Activated naive CD4-positive, alpha-beta T cell treated with anti-CD3 and anti-CD28 coated beads, Interleukin-2, amount 50 U/mL, for 24 hours (primary cell): ENCODE results near the gene HMCN2.

Experiments used
- H3K27ac Mint-ChIP-seq: one replicate; pipeline ENCODE4 v1.8.0; 2021; ENCODE audit warnings: mild to moderate bottlenecking, mixed read lengths
- H3K27me3 Mint-ChIP-seq: one replicate; pipeline ENCODE4 v1.8.0; 2021; ENCODE audit warnings: mixed read lengths
- H3K36me3 Mint-ChIP-seq: one replicate; pipeline ENCODE4 v1.8.0; 2021; ENCODE audit warnings: mixed read lengths
- H3K4me1 Mint-ChIP-seq: one replicate; pipeline ENCODE4 v1.8.0; 2021; ENCODE audit warnings: mixed read lengths
- H3K4me3 Mint-ChIP-seq: one replicate; pipeline ENCODE4 v1.8.0; 2021; ENCODE audit warnings: mild to moderate bottlenecking, mixed read lengths
- H3K9me3 Mint-ChIP-seq: one replicate; pipeline ENCODE4 v1.8.0; 2021; ENCODE audit warnings: mixed read lengths

HMCN2 gene

DNA sequence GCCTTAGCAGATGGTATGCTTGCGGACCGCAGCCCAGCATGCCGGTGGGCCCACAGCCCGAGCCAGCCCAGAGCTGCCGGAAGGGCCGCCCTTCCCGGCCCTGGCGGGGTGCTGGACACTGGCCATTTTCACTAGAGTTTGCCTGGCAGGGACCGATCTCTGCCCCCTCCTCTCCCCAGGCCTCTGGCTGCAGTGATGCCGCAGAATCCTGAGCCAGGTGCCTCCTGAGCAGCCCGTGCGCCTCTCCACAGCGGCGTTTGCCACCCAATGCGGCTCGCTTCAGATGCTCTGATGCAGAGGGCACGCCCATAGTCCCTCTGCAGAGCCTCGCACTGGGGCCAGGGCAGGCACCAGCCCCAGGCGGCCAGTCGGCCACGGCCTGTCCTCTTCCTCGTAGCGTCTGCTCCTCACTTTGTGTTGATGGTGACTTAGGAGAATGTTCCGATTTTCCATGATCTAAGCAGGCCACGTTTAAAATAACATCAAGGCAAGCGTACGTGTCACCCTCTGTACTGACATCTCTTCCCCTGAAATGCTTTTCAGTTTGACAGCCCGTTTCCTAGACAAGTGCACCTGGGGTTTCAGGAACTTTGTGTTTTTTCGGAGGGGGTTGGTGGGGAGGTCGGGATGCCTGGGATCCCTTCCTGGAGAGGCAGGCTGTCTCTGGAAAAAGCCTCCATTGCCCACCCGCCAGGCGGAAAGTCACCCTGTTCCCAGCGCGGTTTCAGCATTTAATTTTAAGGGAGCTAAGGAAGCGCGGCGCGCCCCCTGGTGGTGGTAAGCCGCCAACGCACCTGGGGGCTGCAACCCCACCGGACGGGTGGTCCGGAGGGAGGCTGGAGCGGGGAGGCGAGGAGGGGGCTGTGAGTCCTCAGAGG is 29.8 kb upstream of the HMCN2 start:
- Mint-ChIP-seq H3K36me3 (peaks cover 3% of the 10 kb centered on the region), H3K9me3 (no peaks in the 10 kb centered on the region), H3K4me3 (peak overlapping the region; percentile 36), H3K27ac (no peak overlapping the region), H3K4me1 (peaks cover 20% of the 10 kb centered on the region), H3K27me3 (no peaks in the 10 kb centered on the region)

- Mint-ChIP-seq H3K4me3 (no peak overlapping the region), H3K27me3 (no peaks in the 10 kb centered on the region), H3K27ac (no peak overlapping the region), H3K4me1 (peaks cover 23% of the 10 kb centered on the region), H3K9me3 (no peaks in the 10 kb centered on the region), H3K36me3 (peaks cover 3% of the 10 kb centered on the region)
These were observed 29.0 kb upstream of the HMCN2 start for GRCh38 chr9:130236436-130236985.

GRCh38 chr9:130237076-130237475 is 28.5 kb upstream of the HMCN2 start:
- peaks cover 23% of the 10 kb centered on the region for H3K4me1 Mint-ChIP-seq
- no peaks in the 10 kb centered on the region for H3K9me3 Mint-ChIP-seq
- no peak overlapping the region for H3K27ac Mint-ChIP-seq
- no peaks in the 10 kb centered on the region for H3K27me3 Mint-ChIP-seq
- H3K4me3 Mint-ChIP-seq, result no peak overlapping the region
- H3K36me3 Mint-ChIP-seq, result peaks cover 3% of the 10 kb centered on the region

GRCh38 chr9:130237763-130238524 is 27.6 kb upstream of the HMCN2 start:
- Mint-ChIP-seq H3K9me3 (no peaks in the 10 kb centered on the region), H3K4me1 (peaks cover 27% of the 10 kb centered on the region), H3K4me3 (no peak overlapping the region), H3K36me3 (peaks cover 3% of the 10 kb centered on the region), H3K27me3 (no peaks in the 10 kb centered on the region), H3K27ac (no peak overlapping the region)

DNA sequence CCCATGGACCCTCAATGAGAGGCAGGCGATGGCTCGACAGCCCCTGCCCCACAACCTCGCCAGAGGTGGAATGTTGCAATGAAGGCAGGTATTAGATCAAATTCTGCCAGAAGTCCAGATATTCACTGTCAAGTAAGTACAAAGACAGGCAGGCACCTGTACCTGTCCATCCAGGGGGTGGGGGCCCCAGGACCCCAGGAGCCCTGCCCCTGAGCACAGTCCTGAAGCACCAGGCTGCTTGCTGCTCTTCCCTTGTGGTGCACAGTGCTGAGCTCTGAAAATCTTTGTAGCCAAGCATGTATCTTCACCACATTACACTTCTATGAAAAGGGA is 26.2 kb upstream of the HMCN2 start:
- no peaks in the 10 kb centered on the region for H3K36me3 Mint-ChIP-seq
- H3K4me3 Mint-ChIP-seq, result no peak overlapping the region
- peaks cover 31% of the 10 kb centered on the region for H3K4me1 Mint-ChIP-seq
- H3K27ac Mint-ChIP-seq, result no peak overlapping the region
- H3K27me3 Mint-ChIP-seq, result no peaks in the 10 kb centered on the region
- H3K9me3 Mint-ChIP-seq, result no peaks in the 10 kb centered on the region

GRCh38 chr9:130239741-130240241 is 25.8 kb upstream of the HMCN2 start:
- H3K4me1 Mint-ChIP-seq, result peaks cover 31% of the 10 kb centered on the region
- H3K9me3 Mint-ChIP-seq, result no peaks in the 10 kb centered on the region
- H3K27me3 Mint-ChIP-seq, result no peaks in the 10 kb centered on the region
- H3K27ac Mint-ChIP-seq, result no peak overlapping the region
- H3K4me3 Mint-ChIP-seq, result no peak overlapping the region
- no peaks in the 10 kb centered on the region for H3K36me3 Mint-ChIP-seq

- Mint-ChIP-seq H3K36me3 (no peaks in the 10 kb centered on the region), H3K27me3 (no peaks in the 10 kb centered on the region), H3K27ac (no peak overlapping the region), H3K4me3 (no peak overlapping the region), H3K4me1 (peaks cover 31% of the 10 kb centered on the region), H3K9me3 (no peaks in the 10 kb centered on the region)
These were observed 25.0 kb upstream of the HMCN2 start for GRCh38 chr9:130240410-130241197.

- H3K27ac Mint-ChIP-seq, result no peak overlapping the region
- peaks cover 26% of the 10 kb centered on the region for H3K4me1 Mint-ChIP-seq
- no peaks in the 10 kb centered on the region for H3K9me3 Mint-ChIP-seq
- no peaks in the 10 kb centered on the region for H3K27me3 Mint-ChIP-seq
- H3K36me3 Mint-ChIP-seq, result no peaks in the 10 kb centered on the region
- H3K4me3 Mint-ChIP-seq, result no peak overlapping the region
These were observed 24.4 kb upstream of the HMCN2 start for GRCh38 chr9:130241198-130241535.

DNA sequence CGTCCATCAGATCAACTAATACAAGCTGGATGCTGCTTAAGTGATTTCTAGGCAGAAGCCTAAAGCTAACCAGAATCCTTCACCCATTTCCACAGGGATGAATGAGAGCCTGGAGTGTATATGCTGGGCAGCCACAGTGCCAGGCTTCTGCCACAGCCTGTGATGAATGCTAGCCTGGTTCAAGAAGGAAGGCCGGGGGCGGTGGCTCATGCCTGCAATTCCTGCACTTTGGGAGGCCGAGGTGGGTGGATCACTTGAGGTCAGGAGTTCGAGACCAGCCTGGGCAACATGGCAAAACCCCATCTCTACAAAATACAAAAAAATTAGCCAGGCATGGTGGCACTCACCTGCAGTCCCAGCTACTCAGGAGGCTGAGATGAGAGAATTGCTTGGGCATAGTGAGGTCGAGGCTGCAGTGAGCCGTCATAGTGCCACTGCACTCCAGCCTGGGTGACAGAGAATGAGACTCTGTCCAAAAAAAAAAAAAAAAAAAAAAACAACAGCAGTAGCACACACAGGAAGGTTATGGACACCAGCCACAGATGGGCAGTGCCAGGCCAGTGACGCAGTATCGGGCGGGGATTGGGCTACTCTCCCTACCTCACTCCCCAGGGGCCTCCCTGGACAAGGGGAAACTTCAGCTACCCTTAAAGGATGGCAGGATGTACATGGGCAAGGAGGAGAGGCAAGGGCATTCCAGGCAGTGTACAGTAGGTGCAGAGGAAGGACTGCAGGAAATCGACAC is 23.1 kb upstream of the HMCN2 start:
- no peaks in the 10 kb centered on the region for H3K27me3 Mint-ChIP-seq
- H3K9me3 Mint-ChIP-seq, result no peaks in the 10 kb centered on the region
- H3K4me1 Mint-ChIP-seq, result peaks cover 26% of the 10 kb centered on the region
- no peak overlapping the region for H3K27ac Mint-ChIP-seq
- no peaks in the 10 kb centered on the region for H3K36me3 Mint-ChIP-seq
- no peak overlapping the region for H3K4me3 Mint-ChIP-seq

DNA sequence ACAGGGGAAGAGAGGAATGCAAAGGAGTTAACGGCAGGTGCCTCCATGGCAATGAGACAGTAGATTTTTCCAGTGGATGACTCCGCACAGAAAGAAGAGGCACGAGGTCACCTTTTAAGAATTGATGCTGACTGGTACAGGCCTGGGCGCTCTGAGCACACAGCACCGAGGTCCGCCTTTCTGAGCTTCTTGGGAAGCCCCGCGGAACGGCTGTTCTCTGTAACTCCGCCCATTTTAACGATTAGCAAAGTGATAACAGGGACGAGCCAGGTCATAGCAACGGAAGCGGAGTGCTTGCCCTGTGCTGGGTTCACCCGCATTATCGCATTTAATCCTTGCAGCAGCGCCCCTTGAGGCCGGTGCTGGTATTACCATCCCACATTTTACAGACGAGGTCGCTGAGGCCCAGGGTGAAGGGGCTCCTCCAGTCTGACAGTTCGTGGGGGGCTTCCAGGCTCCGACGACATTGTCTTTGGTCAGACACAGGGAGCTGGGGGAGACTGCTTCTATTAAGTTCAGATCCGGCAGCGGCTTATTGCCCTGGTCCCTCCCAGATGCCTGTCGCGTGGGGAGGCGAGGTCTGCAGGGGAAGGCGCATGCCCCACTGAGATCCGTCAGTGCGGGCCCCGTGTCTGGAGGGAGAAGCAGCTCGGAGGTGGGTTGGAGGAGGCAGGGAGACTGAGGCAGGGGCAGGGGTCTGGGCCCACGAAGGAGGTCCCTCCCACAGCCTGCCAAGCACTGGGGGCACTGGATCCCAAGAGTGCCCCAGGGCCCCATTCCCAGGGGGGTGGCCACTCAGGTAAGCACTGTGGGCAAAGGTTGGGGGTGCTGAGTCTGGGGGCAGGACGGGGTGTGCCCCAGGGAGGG is 22.3 kb upstream of the HMCN2 start:
- H3K27ac Mint-ChIP-seq, result no peak overlapping the region
- no peaks in the 10 kb centered on the region for H3K9me3 Mint-ChIP-seq
- H3K4me3 Mint-ChIP-seq, result no peak overlapping the region
- H3K36me3 Mint-ChIP-seq, result no peaks in the 10 kb centered on the region
- peaks cover 26% of the 10 kb centered on the region for H3K4me1 Mint-ChIP-seq
- H3K27me3 Mint-ChIP-seq, result no peaks in the 10 kb centered on the region

DNA sequence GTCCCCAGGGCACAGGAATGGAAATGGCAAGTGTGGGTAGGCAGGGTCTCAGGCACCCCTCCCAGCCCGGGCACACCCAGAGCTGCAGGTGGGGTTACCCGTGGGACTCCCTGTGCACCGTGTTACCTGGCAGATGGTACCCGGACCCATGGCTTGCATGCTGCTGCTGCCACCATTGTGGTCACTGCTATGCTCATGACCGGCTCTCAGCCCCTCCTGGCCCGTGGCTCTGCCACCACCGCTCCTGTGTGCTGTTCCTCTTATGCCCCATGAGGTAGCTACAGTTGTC is 21.7 kb upstream of the HMCN2 start:
- Mint-ChIP-seq H3K27me3 (no peaks in the 10 kb centered on the region), H3K4me3 (no peak overlapping the region), H3K36me3 (no peaks in the 10 kb centered on the region), H3K27ac (no peak overlapping the region), H3K9me3 (no peaks in the 10 kb centered on the region), H3K4me1 (peaks cover 26% of the 10 kb centered on the region)

- H3K9me3 Mint-ChIP-seq, result no peaks in the 10 kb centered on the region
- no peak overlapping the region for H3K27ac Mint-ChIP-seq
- peaks cover 23% of the 10 kb centered on the region for H3K4me1 Mint-ChIP-seq
- H3K36me3 Mint-ChIP-seq, result no peaks in the 10 kb centered on the region
- H3K4me3 Mint-ChIP-seq, result no peak overlapping the region
- H3K27me3 Mint-ChIP-seq, result no peaks in the 10 kb centered on the region
These were observed 20.9 kb upstream of the HMCN2 start for GRCh38 chr9:130244548-130245165.

DNA sequence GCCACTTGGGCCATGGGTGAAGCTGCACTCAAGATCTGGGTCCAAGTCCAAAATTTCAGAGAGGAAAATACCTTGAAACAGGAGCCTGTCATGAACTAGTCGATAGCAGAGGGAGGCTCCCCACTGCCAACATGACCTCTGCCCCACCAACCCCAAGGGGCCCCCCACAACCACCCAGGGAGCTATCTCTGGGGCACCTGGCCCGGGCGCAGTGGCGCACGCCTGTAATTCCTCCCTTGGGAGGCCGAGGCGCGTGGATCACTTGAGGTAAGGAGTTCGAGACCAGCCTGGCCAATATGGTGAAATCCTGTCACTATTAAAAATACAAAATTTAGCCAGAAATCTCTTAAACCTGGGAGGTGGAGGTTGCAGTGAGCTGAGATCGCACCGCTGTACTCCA is 20.1 kb upstream of the HMCN2 start:
- peaks cover 14% of the 10 kb centered on the region for H3K4me1 Mint-ChIP-seq
- no peak overlapping the region for H3K4me3 Mint-ChIP-seq
- no peaks in the 10 kb centered on the region for H3K36me3 Mint-ChIP-seq
- no peaks in the 10 kb centered on the region for H3K9me3 Mint-ChIP-seq
- H3K27ac Mint-ChIP-seq, result no peak overlapping the region
- H3K27me3 Mint-ChIP-seq, result no peaks in the 10 kb centered on the region

DNA sequence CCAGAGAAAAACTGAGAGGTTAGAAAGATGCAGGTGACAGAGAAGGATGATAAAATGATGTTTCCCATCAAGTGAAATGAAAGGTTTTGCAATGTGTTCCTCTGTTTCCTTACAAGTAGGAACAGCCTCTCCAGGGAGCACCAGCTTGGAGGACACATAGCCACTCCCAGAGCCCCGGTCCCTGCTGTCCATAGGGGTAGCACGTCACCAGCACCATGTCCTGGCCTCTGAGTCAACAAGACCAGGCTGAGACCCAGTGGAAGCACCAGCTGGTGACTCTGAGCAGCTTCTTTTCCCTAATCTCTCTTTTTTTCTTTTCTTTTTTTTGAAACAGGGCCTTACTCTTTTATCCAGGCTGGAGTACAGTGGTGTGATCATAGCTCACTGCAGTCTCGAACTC is 19.4 kb upstream of the HMCN2 start:
- no peaks in the 10 kb centered on the region for H3K36me3 Mint-ChIP-seq

More for the DNA sequence above, 19.4 kb upstream of the HMCN2 start:
- H3K4me3 Mint-ChIP-seq, result no peak overlapping the region
- no peak overlapping the region for H3K27ac Mint-ChIP-seq
- no peaks in the 10 kb centered on the region for H3K27me3 Mint-ChIP-seq
- H3K9me3 Mint-ChIP-seq, result no peaks in the 10 kb centered on the region
- peaks cover 8% of the 10 kb centered on the region for H3K4me1 Mint-ChIP-seq
